ENCODE measurements around the gene DCUN1D5. TPM values are rescaled to one million over a fixed set of nuclear protein-coding genes. Genes with fewer than 3 reads are reported as not detected.

DCUN1D5 gene
- total RNA-seq, 3 donors from 2014 or later, result 9.4 to 18.9 (median 14.5) TPM

- H3K4me3 ChIP-seq, result no peak overlapping the region
- TF ChIP-seq CTCF (IDR thresholded peaks at IDR 0.05), result no peak
- H3K36me3 ChIP-seq (ENCODE audit: low read depth), result no peaks in the 10 kb centered on the region
- intact Hi-C loops (cut with DNase I, micrococcal nuclease), result no loop called here
- no peak for ATAC-seq
- no peaks in the 10 kb centered on the region for H3K9me3 ChIP-seq
- no peaks in the 10 kb centered on the region for H3K4me1 ChIP-seq (ENCODE audit: low read depth)
- DNase-seq, result no peak
Observed at GRCh38 chr11:103071008-103071407, 21.0 kb downstream of the DCUN1D5 start.

- no peak for DNase-seq
- Histone ChIP-seq H3K9me3 (no peaks in the 10 kb centered on the region), H3K4me1 (ENCODE audit: low read depth) (no peaks in the 10 kb centered on the region), H3K4me3 (no peak overlapping the region), H3K36me3 (ENCODE audit: low read depth) (no peaks in the 10 kb centered on the region)
- intact Hi-C loops (cut with DNase I, micrococcal nuclease), result no loop called here
- ATAC-seq, result peak; percentile 34
- no peak for TF ChIP-seq CTCF (IDR thresholded peaks at IDR 0.05)
Observed at GRCh38 chr11:103070142-103070541, 21.8 kb downstream of the DCUN1D5 start.

DNA sequence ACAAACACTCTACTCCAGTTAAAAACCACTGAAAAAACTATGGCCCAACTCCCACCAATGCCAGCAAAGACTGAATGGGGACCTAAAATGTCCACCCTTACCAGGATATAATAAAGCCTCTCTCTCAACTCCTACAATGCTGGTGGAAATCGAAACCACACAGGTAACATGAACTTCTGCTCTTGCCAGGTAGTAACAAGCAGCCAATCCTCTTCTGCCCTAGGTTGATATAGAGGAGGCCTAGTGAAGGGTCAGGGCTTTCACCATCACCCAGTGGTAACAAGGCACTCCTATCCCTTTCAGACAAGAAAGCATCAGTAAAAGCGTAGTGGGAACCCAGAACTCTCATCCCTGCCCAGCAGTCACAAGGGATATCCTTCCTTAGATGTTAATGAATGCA, 22.6 kb downstream of the DCUN1D5 start:
- Histone ChIP-seq H3K4me3 (no peak overlapping the region), H3K4me1 (ENCODE audit: low read depth) (no peaks in the 10 kb centered on the region), H3K9me3 (no peaks in the 10 kb centered on the region), H3K36me3 (ENCODE audit: low read depth) (no peaks in the 10 kb centered on the region)
- no peak for TF ChIP-seq CTCF (IDR thresholded peaks at IDR 0.05)
- ATAC-seq (peak; percentile 36), DNase-seq (no peak)
- intact Hi-C loops (cut with DNase I, micrococcal nuclease), result no loop called here

- no peak for TF ChIP-seq CTCF (IDR thresholded peaks at IDR 0.05)
- no peak overlapping the region for H3K4me3 ChIP-seq
- H3K36me3 ChIP-seq (ENCODE audit: low read depth), result no peaks in the 10 kb centered on the region
- no peaks in the 10 kb centered on the region for H3K4me1 ChIP-seq (ENCODE audit: low read depth)
- DNase-seq (no peak), ATAC-seq (no peak)
- intact Hi-C loops (cut with DNase I, micrococcal nuclease), result no loop called here
- no peaks in the 10 kb centered on the region for H3K9me3 ChIP-seq
Observed at GRCh38 chr11:103067118-103067517, 24.8 kb downstream of the DCUN1D5 start.

DNA sequence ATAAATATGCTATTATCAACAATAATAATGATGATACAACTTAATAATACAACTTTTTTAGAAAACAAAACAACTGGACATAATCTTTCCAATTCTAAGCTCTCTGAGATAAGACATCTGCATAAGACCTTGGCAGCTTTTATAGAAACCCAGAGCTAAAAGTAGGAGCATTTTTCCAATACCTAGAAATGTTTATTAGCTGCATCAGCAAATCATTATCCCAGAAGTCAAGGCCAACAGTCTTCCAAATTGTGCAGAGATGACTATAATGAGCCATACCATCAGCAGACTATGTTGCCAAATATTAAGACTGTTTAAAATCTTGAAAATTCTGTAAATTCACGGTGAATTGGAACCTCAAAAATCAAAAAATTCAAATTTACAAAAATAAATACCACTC, 30.3 kb downstream of the DCUN1D5 start:
- H3K9me3 ChIP-seq, result no peaks in the 10 kb centered on the region
- H3K4me1 ChIP-seq (ENCODE audit: low read depth), result no peaks in the 10 kb centered on the region
- intact Hi-C loops (cut with DNase I, micrococcal nuclease), result no loop called here
- ATAC-seq, result no peak
- no peak for TF ChIP-seq CTCF (IDR thresholded peaks at IDR 0.05)
- DNase-seq, result no peak
- H3K4me3 ChIP-seq, result no peak overlapping the region
- no peaks in the 10 kb centered on the region for H3K36me3 ChIP-seq (ENCODE audit: low read depth)

DNA sequence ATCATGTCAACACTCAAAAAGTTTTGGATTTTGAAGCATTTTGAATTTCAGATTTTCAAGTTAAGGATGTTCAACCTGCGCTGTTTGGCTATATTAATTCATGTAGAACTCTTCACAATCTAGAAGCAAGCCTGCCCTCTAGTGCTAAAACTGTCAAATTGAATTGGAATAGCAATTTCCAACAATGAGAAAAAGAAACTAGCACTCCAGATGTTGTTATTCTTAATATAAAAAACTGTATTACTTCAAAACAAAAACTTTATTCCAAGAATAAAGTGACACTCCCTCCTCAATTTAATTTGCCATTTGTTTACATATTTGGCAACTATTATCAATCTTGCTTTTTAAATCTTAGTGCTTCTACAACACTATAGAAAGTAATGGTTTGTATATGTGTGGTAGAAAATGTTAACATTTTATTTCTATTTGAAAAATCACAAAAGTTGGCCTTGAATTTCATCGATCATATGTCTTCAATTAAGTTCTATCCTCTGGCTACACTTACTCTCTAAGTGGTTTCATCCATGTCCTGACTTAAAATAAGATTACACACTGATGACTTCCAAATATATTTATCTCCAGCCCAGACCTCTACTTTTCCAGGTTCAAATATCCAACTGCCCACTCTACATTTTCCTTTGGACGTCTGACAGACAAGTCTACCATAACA, 36.6 kb downstream of the DCUN1D5 start:
- TF ChIP-seq CTCF (IDR thresholded peaks at IDR 0.05), result no peak
- Histone ChIP-seq H3K9me3 (no peaks in the 10 kb centered on the region), H3K36me3 (ENCODE audit: low read depth) (no peaks in the 10 kb centered on the region), H3K4me1 (ENCODE audit: low read depth) (no peaks in the 10 kb centered on the region), H3K4me3 (no peak overlapping the region)
- peak in 1 of 3 donors; percentile 14 for DNase-seq
- ATAC-seq, result peak; percentile 55
- intact Hi-C loops (cut with DNase I, micrococcal nuclease), result no loop called here

Data from mucosa of descending colon (tissue), 3 donors.